GM19193 (cell line): ENCODE results near the gene NCOA5.
A peak's percentile ranks its signal among the peaks of the same experiment; 100 is the strongest.

ENCODE experiments used
- POLR2A ChIP-seq: IDR thresholded peaks from 4 replicates; pipeline ENCODE4 v1.6.1; 2011; ENCODE audit not compliant: insufficient read depth, insufficient read length; ENCODE audit errors: extremely low read depth

Gene NCOA5

DNA sequence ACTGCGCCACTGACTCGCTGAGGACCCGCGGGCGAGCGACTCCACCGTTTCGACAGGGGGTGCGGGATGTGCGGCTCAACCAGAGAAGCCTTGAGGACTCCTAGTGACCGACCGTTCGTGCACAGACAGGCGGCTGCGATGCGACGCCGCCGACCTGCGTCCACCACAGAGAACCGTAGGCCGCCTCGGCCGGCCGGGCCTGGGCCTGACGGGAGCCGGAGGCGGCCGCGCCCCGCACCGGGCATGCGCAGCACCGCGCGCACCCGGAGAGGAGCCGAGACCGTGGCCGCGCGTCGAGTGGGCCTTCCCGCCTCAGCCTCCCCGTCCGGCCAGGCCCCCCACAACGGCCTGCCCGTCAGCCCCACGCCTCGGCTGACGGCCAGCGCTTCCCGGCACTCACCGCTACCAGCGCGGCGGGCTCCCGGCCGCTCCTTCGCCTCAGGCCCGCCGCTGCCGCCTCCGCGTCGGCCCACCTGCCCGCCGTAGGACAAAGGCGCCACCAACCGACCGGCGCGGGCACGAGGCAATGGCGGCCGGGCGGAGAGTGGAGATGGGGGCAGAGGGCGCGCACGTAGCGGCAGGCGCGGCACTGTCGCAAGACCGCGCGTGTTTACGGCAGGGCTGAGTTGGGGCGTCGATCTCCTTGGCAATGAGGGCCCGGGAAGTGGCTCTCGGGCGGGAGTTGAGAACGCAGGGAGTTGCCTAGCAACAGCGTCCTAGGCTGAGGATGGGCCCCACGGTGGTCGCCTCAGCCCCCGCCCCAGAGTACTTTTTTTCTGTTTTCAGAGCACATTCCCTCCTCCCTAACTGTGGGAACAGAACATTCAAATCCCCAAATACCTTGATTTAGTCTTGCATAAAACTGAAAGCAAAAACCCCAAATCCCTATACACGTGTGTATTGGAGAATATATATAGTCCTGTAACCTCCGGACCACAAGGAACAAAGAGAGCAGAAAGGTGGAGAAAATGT is at the start of gene NCOA5:
Gene NCOA5 (minus strand): TSS at position 546 of the 972 bp plus-strand sequence. CDS start 10,538 bp downstream, outside the sequence.
- TF ChIP-seq POLR2A: peak; percentile 95

GRCh38 chr20:46139266-46139889 is 49.6 kb upstream of the NCOA5 start:
- no peak for TF ChIP-seq POLR2A

DNA sequence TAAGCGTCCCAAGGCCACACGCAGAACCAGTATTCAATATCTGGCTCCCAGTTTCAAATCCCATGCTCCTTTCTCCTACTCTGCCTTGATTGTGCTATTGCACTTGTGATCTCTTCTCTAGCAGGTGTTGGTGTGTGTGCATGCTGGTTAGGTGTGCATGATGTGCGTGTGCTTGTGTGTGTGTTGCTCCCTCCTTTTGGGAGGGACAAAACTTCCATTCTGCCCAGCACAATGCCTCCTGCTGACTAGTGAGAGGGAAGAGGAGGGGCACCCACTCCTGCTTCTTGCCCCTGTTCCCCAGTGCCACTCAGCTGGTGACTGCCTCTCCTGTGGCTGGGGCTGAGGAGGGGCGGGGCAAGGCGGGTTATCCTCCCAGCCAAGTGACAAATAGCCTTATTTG is 48.1 kb upstream of the NCOA5 start:
- no peak for TF ChIP-seq POLR2A

GRCh38 chr20:46135856-46136633 is 46.3 kb upstream of the NCOA5 start:
- no peak for TF ChIP-seq POLR2A

- TF ChIP-seq POLR2A: no peak
Measured at GRCh38 chr20:46134716-46135115, 45.0 kb upstream of the NCOA5 start.

- no peak for TF ChIP-seq POLR2A
Measured at GRCh38 chr20:46133886-46134654, 44.3 kb upstream of the NCOA5 start.

DNA sequence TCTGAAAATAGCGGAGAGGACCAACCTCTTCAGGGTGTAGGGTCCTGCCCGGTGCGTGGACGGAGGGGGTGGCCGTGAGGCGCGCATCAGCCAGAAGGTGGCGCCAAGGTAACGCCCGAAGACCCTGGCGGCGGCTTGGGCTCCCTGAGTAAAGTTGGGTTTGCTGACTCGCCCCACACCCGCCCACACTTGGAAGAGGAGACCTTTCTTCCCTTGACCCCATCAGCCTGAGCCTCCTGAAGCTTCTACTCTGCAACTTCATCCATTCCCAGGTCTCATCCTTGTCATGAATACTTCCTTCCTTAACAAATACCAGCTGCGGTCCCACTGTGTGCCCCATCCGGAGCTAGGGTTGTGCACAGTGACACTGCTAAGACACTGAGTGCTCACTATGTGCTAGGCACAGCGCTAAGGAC is 43.0 kb upstream of the NCOA5 start:
- no peak for TF ChIP-seq POLR2A

GRCh38 chr20:46131396-46131795 is 41.6 kb upstream of the NCOA5 start:
- no peak for TF ChIP-seq POLR2A

- no peak for TF ChIP-seq POLR2A
Measured at GRCh38 chr20:46130534-46130933, 40.8 kb upstream of the NCOA5 start.

GRCh38 chr20:46129955-46130481 is 40.3 kb upstream of the NCOA5 start:
- peak; percentile 70 for TF ChIP-seq POLR2A

DNA sequence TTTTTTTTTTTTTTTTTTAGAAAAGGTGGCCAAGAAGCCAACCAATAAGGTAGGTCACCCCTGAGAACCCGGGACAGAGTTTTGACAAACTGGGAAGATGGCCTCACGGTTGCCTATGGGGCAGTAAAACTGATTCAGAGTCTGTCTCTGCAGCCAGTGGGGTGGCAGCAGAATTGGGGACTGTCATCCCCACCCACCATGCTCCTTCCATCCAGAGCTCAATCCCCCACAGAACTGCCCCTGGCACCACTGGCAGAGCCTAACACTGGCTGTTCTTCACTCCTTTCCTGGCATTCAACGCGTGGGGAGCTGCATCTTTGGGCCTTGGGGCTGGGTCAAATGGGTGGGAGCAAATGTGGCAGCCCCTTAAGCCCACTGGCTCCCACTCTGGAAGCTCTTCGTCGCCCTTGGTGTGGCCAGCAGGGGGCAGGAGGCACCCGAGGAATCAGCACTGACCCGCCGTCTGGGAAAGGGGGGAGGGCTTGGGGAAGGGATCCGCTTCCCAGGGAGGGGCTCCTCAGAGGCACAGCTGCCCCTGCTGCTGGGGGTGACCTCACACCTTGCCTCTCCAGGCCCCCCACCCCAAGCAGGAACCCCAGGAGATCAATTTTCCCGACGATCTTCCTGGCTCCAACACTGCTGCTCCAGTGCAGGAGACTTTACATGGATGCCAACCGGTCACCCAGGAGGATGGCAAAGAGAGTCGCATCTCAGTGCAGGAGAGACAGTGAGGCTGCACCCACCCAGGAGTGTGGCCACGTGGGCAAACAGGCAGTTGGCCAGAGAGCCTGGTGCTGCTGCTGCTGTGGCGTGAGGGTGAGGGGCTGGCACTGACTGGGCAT is 38.8 kb upstream of the NCOA5 start:
- TF ChIP-seq POLR2A: peak; percentile 20

DNA sequence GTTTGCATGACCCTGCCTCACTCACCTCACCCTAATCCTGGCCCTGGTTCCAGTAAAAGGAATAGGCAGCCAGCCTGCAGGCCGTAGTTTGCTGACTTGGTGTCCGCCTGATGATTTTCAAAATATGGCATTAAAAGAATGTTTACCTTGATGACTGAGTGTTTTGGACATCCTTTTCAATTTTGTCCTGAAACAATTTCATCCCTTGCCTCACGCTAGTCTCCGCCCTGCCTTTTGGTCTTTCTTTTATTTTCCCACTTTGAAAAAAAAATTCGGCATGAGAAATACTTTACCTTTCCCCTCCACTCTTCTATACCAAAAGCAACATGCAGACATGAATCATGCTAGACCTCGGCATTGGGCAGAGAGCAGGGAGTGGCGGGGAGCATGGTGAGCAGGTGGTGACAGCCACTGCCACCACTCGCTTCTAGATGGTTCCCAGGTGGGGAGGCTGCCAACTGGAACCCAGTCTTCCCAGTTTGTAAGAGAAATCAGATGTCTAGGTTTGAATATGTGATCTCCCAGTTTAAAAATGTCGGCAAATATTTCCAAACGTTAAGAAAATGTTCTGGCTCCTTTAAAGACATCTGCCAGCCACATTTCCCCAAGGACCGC is 37.7 kb upstream of the NCOA5 start:
- peak; percentile 37 for TF ChIP-seq POLR2A
